ENCODE results near the gene ABHD16B.

- TF ChIP-seq POLR2A (IDR thresholded peaks at IDR 0.05) (no peak), CTCF (IDR thresholded peaks at IDR 0.05) (no peak)
Observed at GRCh38 chr20:63828545-63828944, 32.8 kb upstream of the ABHD16B start.

All from Peyer's patch (tissue), 4 donors.